ENCODE results near the gene F2R. TPM values are rescaled to one million over a fixed set of nuclear protein-coding genes. Genes with fewer than 3 reads are reported as not detected.

Gene F2R
- total and polyA plus RNA-seq, 2 of the 8 experiments (the other 6 are each of a cell fraction or from before 2014, with no cell fraction given): 23.8 to 29.1 TPM

DNA sequence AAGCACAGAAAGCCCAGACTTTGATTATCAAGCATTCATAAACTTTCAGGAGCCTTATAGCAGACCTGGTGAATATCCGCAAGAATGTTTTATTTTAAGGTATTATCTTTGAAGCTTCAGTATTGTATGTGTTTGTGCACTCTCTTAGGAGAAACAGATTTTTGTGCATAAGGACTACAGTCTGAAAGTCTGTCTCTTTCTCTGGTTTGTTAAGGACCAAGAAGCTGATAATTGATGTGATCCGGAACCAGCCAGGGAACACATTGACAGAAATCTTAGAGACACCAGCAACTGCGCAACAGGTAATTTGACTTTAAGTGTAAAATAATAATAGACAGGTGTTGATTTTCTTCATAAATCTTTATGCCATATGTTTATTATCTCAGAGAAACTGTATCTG, 22.8 kb upstream of the F2R start:
- Histone ChIP-seq H3K4me1 (replicated peaks in 1 of 4; ENCODE audit: control insufficient read depth in 3 of 4, insufficient read depth in 4 of 4, low read length in 3 of 4) (no peaks in the 10 kb centered on the region), H3K14ac (ENCODE audit: insufficient read length) (no peak overlapping the region), H3K4me3 (ENCODE audit: extremely low read depth in 1 of 4, insufficient read depth in 2 of 4, low read depth in 3 of 4, low read length in 4 of 4) (no peak overlapping the region), H2BK12ac (ENCODE audit: low read depth, low read length) (no peak overlapping the region), H2AFZ (ENCODE audit: low read length) (no peak overlapping the region), H3K36me3 (ENCODE audit: control insufficient read depth in 2 of 4, insufficient read depth in 4 of 4, low read length in 3 of 4) (peaks cover 0 to 10% (median 1%) of the 10 kb centered on the region in 4 experiments; a peak in 2 of 8 replicates), H4K8ac (ENCODE audit: extremely low read depth, insufficient read depth, low read length) (no peak overlapping the region), H3K27ac (ENCODE audit: low read depth, low read length) (no peak overlapping the region), H3K23ac (ENCODE audit: insufficient read length) (no peak overlapping the region), H3K79me2 (ENCODE audit: control insufficient read depth in 1 of 2, insufficient read depth in 2 of 2, low read length in 2 of 2) (no peaks in the 10 kb centered on the region), H4K20me1 (replicated peaks in 1 of 2; ENCODE audit: control insufficient read depth in 1 of 2, insufficient read depth in 2 of 2, low read length in 2 of 2) (no peaks in the 10 kb centered on the region), H2BK120ac (replicated peaks; ENCODE audit: low read depth, low read length) (no peak overlapping the region), H4K91ac (replicated peaks; ENCODE audit: insufficient read length, low read length) (no peak overlapping the region), H3K18ac (ENCODE audit: extremely low read depth, low read length) (no peak overlapping the region), H3K56ac (replicated peaks; ENCODE audit: insufficient read length, low read depth, low read length) (no peak overlapping the region), H3K4ac (replicated peaks; ENCODE audit: insufficient read length, low read depth, low read length) (no peak overlapping the region), H2BK20ac (ENCODE audit: low read length) (no peak overlapping the region), H3K79me1 (ENCODE audit: low read depth, low read length) (no peaks in the 10 kb centered on the region), H2BK15ac (ENCODE audit: low read length) (no peak overlapping the region), H3K4me2 (ENCODE audit: insufficient read depth in 1 of 2, low read depth in 2 of 2, low read length in 2 of 2) (no peak overlapping the region), H2BK5ac (ENCODE audit: low read depth, low read length) (no peak overlapping the region), H3K9me3 (ENCODE audit: insufficient read depth in 2 of 2, low read depth in 1 of 2, low read length in 1 of 2) (no peaks in the 10 kb centered on the region), H4K5ac (ENCODE audit: insufficient read length, low read depth, low read length) (no peak overlapping the region), H3K27me3 (replicated peaks in 1 of 4; ENCODE audit: control insufficient read depth in 3 of 4, extremely low read depth in 1 of 4, insufficient read depth in 3 of 4, low read length in 3 of 4) (no peaks in the 10 kb centered on the region), H3K23me2 (ENCODE audit: low read depth, low read length) (no peaks in the 10 kb centered on the region), H2AK5ac (ENCODE audit: low read depth, low read length) (no peak overlapping the region), H3K9ac (replicated peaks in 1 of 4; ENCODE audit: extremely low read depth in 1 of 4, low read depth in 3 of 4, low read length in 3 of 4) (no peak overlapping the region)
- ChIA-PET CTCF (ENCODE audit: partially characterized antibody) (interaction anchor here (1.6 kb wide), 1 partner anchor 53 kb away, joined by 3 read pairs; no protein-coding TSS in a partner anchor), POLR2A (ENCODE audit: partially characterized antibody) (interaction anchor here (1.1 kb wide), 1 partner anchor 9 kb away, joined by 3 read pairs; no protein-coding TSS in a partner anchor)
- DNase-seq (ENCODE audit: low read depth in 1 of 2, low spot score in 2 of 2): no peak
- WGBS, 2 experiments (ENCODE audit: extremely low coverage in 1 of 2, insufficient coverage in 1 of 2, insufficient read length in 1 of 2, insufficient replicate concordance in 2 of 2, low coverage in 1 of 2, low lambda C conversion rate in 2 of 2, missing lambda C conversion rate in 1 of 2): 83% methylated on average over 3 of the region's 3 CpGs; no CpG with 5 or more reads in 1 of the 2 experiments
- no peak for FAIRE-seq

Data from H1 (cell line).